Gastrocnemius medialis (tissue), 4 donors: ENCODE data around the gene UNC13B.

ENCODE experiments used
- CTCF ChIP-seq, 5 experiments: fragments of 450-650 bp in 3 of 5; fragments of 200-600 bp in 2 of 5; sonication (generic) in 2 of 5; IDR thresholded peaks in 4 of 5; conservative IDR thresholded peaks in 1 of 5; 1 replicate in 4 of 5; 2 replicates in 1 of 5; pipeline ENCODE4 v1.5.1; 2016 to 2019; ENCODE audit warnings: antibody characterized with exemption in 5 of 5, mild to moderate bottlenecking in 3 of 5, moderate library complexity in 3 of 5
- POLR2A ChIP-seq, 2 donors: fragments of 450-650 bp; IDR thresholded peaks; one replicate each; pipeline ENCODE4 v1.6.1; 2017; ENCODE audit warnings: antibody characterized with exemption in 2 of 2, mild to moderate bottlenecking in 2 of 2, moderate library complexity in 2 of 2

GRCh38 chr9:35158501-35159280, 3.1 kb upstream of the UNC13B start:
- no peak for TF ChIP-seq CTCF (IDR thresholded peaks at IDR 0.05 in 4 of 5, conservative IDR thresholded peaks at IDR 0.05 in 1 of 5)
- no peak for TF ChIP-seq POLR2A (IDR thresholded peaks at IDR 0.05)
